Activated CD4-positive, alpha-beta T cell treated with anti-CD3 and anti-CD28 coated beads, Interleukin-2, amount 10 ng/mL, durations not matched to agents 7 days and 5 days (primary cell): Measurements from ENCODE around the gene ACP2. TPM values are rescaled to one million over a fixed set of nuclear protein-coding genes. Genes with fewer than 3 reads are reported as not detected.
A peak's percentile ranks its signal among the peaks of the same experiment; 100 is the strongest.

Experiments
- CTCF ChIA-PET: fragments of 350-600 bp; sonication (Branson Sonifier 250); formaldehyde crosslinking; loops from one replicate; lab custom pipeline; 2021; ENCODE audit warnings: antibody characterized with exemption; lab: Charles Lee
- POLR2A ChIA-PET: fragments of 350-600 bp; sonication (Branson Sonifier 250); formaldehyde crosslinking; loops from one replicate; lab custom pipeline; 2021; ENCODE audit warnings: antibody characterized with exemption; lab: Charles Lee
- DNase-seq: peaks from one replicate; pipeline ENCODE4 v3.0.0-alpha.2; 2020
- H3K27ac Mint-ChIP-seq: one replicate; pipeline ENCODE4 v1.8.0; 2021; ENCODE audit warnings: mild to moderate bottlenecking, moderate library complexity, mixed read lengths
- H3K27me3 Mint-ChIP-seq: one replicate; pipeline ENCODE4 v1.8.0; 2021; ENCODE audit warnings: mixed read lengths
- H3K36me3 Mint-ChIP-seq: one replicate; pipeline ENCODE4 v1.8.0; 2021; ENCODE audit warnings: low read depth, mixed read lengths
- H3K4me1 Mint-ChIP-seq: one replicate; pipeline ENCODE4 v1.8.0; 2021; ENCODE audit warnings: mixed read lengths
- H3K4me3 Mint-ChIP-seq: one replicate; pipeline ENCODE4 v1.8.0; 2021; ENCODE audit warnings: mild to moderate bottlenecking, moderate library complexity, mixed read lengths
- H3K9me3 Mint-ChIP-seq: one replicate; pipeline ENCODE4 v1.8.0; 2021; ENCODE audit warnings: mixed read lengths
- total RNA-seq, 2 experiments: library from RNA; stranded (reverse); gene quantifications; one replicate each; pipeline ENCODE4 v1.2.3, GENCODE V29; 2021

ACP2 gene
- total RNA-seq, 2 experiments from 2014 or later, result 28.0 to 31.7 TPM

DNA sequence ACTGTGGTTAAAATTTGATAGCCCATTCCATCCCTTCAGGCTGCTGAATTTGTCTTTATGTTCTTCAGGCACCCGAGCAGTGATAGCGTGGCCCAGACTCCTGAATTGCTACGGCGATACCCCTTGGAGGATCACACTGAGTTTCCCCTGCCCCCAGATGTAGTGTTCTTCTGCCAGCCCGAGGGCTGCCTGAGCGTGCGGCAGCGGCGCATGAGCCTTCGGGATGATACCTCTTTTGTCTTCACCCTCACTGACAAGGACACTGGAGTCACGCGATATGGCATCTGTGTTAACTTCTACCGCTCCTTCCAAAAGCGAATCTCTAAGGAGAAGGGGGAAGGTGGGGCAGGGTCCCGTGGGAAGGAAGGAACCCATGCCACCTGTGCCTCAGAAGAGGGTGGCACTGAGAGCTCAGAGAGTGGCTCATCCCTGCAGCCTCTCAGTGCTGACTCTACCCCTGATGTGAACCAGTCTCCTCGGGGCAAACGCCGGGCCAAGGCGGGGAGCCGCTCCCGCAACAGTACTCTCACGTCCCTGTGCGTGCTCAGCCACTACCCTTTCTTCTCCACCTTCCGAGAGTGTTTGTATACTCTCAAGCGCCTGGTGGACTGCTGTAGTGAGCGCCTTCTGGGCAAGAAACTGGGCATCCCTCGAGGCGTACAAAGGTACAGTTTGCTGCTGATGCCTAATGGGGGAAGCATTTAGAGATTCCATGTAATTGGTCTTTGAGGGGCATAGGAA is 26.1 kb upstream of the ACP2 start:
- H3K27me3 Mint-ChIP-seq, result no peaks in the 10 kb centered on the region
- peaks cover 49% of the 10 kb centered on the region for H3K36me3 Mint-ChIP-seq
- peaks cover 29% of the 10 kb centered on the region for H3K4me1 Mint-ChIP-seq
- H3K9me3 Mint-ChIP-seq, result no peaks in the 10 kb centered on the region
- ChIA-PET CTCF (interaction anchor here (0.6 to 2.1 kb wide), 5 partner anchors 15 to 97 kb away, joined by 3 to 10 read pairs (median 4); no protein-coding TSS in a partner anchor), POLR2A (no interaction called here)
- no peak overlapping the region for H3K4me3 Mint-ChIP-seq
- H3K27ac Mint-ChIP-seq, result no peak overlapping the region
- no peak for DNase-seq

DNA sequence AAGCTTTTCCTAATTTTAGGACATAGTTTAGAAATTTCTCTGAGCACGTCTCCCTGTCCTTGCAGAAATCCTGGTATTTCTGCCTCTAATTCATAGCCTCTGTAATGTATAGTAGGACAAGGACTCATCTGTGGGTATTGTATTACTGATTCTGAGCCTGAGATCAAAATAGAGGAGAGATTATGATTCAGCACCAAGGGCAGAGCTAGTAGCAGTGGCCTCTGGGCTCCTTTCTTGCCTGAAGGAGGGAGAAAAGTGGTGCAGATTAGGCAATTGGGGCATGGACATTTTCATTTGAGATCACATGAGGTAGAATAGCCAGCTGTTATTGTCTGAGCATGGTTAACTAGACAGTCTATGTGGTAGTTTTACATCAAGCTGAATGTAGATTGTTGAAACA is 24.1 kb upstream of the ACP2 start:
- POLR2A ChIA-PET, result interaction anchor here (0.6 kb wide), 1 partner anchor 740 kb away, joined by 4 read pairs; no protein-coding TSS in a partner anchor
- Mint-ChIP-seq H3K36me3 (peaks cover 37% of the 10 kb centered on the region), H3K27me3 (no peaks in the 10 kb centered on the region), H3K4me1 (peaks cover 45% of the 10 kb centered on the region), H3K27ac (no peak overlapping the region), H3K9me3 (no peaks in the 10 kb centered on the region), H3K4me3 (no peak overlapping the region)
- CTCF ChIA-PET, result interaction anchor here (0.6 to 2.8 kb wide), 6 partner anchors 13 to 139 kb away, joined by 3 to 9 read pairs (median 3); partner anchors contain the start of gene NR1H3
- DNase-seq, result no peak

DNA sequence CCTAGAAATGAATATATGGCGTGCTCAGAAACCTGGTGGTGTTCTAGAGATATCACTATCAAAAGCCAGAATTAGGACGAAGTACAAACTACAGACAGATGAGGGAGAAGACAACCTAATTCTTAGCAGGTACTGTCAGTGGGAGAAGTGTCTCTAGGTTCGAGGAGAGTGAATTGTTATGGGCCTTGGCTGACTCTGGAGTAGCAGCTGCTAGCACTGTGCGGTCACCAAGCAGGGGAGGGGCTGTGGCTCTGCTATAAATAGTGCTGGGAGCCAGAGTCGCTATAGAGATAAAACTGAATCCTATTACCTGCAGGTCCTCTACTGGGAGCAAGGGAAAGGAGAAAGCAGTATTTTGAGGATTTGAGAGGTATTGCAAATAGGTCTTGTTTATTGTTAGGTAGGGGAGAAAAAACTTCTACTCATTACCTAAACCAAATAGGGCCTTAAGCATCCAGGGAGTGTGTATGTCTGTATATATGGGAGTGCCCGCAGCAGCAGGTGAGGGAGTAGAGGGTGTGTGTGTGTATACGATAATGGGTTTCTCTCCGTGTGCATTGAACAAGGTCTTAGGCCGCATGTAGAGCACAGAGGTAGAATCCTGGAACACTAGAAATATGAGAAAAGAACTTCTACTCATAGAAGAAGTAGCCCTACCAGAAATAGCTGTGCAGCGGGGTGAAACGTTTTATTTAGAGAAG is 23.5 kb upstream of the ACP2 start:
- CTCF ChIA-PET, result interaction anchor here (0.8 to 2.8 kb wide), 6 partner anchors 14 to 140 kb away, joined by 3 to 9 read pairs (median 5); partner anchors contain the start of gene NR1H3
- Mint-ChIP-seq H3K9me3 (no peaks in the 10 kb centered on the region), H3K27ac (peak overlapping the region; percentile 3), H3K4me1 (peaks cover 49% of the 10 kb centered on the region), H3K27me3 (no peaks in the 10 kb centered on the region), H3K36me3 (peaks cover 34% of the 10 kb centered on the region), H3K4me3 (peak overlapping the region; percentile 81)
- no peak for DNase-seq
- POLR2A ChIA-PET, result no interaction called here

DNA sequence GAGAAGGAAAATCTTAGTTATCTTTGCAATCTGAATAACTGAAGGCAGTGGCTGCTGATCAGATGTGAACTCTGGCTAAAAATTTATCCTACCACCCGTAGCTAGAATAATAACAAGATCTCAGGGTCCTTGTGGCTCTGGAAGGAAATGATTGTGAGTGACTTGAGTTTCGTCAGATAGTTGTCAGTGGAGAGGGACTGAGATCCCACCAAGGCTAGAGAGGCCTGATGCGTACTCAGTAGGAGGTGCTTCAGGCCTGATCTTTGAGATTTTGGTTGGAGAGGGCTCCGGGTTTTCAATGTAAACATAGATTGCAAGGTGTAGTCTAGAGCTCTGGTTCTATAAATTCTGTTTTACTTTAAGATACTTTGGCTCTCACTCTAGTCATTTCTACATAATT is 22.7 kb upstream of the ACP2 start:
- Mint-ChIP-seq H3K27ac (peak overlapping the region; percentile 84), H3K9me3 (no peaks in the 10 kb centered on the region), H3K27me3 (no peaks in the 10 kb centered on the region), H3K4me1 (peaks cover 52% of the 10 kb centered on the region), H3K4me3 (peak overlapping the region; percentile 81), H3K36me3 (peaks cover 26% of the 10 kb centered on the region)
- POLR2A ChIA-PET, result interaction anchor here (0.6 to 1.1 kb wide), 3 partner anchors 29 to 57 kb away, joined by 3 to 4 read pairs (median 3); partner anchors contain the start of gene DDB2
- CTCF ChIA-PET, result interaction anchor here (0.6 to 2.8 kb wide), 6 partner anchors 12 to 284 kb away, joined by 3 to 9 read pairs (median 4); no protein-coding TSS in a partner anchor
- no peak for DNase-seq

DNA sequence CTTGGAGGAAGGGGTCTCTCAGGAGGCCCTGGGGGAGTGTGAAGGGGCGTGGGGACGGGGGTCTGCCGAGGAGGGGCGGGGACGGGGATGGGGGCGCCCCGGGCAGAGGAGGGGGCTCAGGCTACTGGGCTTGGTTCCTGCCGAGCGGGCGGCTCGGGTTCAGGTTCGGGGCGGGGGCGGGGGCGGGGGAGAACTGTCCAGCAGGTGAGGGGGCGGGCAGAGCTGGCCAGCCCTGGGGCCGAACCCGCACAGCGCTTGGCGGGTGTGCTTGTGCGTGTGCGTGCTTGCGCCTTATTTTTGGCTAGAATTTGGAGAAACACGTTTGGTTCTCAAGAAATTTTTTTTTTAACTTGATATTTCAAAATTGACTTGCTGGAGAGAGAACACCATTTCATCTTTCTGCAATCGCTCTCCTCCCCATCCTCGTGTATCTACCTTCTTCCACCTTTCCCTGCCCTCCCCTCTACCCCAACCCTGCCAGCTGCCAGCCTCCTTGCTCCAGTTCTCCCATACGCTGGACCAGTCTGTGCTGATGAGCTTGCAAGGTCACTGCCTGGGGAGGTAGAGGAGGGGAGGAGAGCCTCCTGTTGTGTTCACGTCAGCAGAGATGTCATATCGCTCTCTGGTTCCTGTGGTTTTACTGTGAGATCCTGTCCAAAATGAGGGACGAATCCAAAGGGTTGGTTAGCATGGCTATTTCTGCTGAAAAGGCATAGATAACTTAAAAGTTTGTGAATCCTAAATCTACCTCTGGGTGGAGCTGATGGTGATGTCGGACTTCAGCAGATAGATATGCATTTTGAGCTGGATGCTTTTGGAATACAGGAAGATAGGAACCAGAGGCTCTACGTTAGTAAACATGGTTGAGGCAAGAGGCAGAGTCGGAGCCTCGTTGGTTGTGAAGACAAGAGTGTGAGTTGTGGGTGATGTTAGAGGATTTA is 22.0 kb upstream of the ACP2 start:
- H3K36me3 Mint-ChIP-seq, result peaks cover 19% of the 10 kb centered on the region
- H3K4me1 Mint-ChIP-seq, result peaks cover 58% of the 10 kb centered on the region
- H3K27ac Mint-ChIP-seq, result peak overlapping the region; percentile 84
- H3K27me3 Mint-ChIP-seq, result no peaks in the 10 kb centered on the region
- H3K4me3 Mint-ChIP-seq, result peak overlapping the region; percentile 81
- ChIA-PET POLR2A (interaction anchor here (0.6 to 1.1 kb wide), 3 partner anchors 29 to 56 kb away, joined by 3 to 4 read pairs (median 3); partner anchors contain the start of gene DDB2), CTCF (interaction anchor here (0.6 to 2.8 kb wide), 6 partner anchors 11 to 285 kb away, joined by 3 to 9 read pairs (median 4); no protein-coding TSS in a partner anchor)
- H3K9me3 Mint-ChIP-seq, result no peaks in the 10 kb centered on the region
- peak; percentile 43 for DNase-seq

DNA sequence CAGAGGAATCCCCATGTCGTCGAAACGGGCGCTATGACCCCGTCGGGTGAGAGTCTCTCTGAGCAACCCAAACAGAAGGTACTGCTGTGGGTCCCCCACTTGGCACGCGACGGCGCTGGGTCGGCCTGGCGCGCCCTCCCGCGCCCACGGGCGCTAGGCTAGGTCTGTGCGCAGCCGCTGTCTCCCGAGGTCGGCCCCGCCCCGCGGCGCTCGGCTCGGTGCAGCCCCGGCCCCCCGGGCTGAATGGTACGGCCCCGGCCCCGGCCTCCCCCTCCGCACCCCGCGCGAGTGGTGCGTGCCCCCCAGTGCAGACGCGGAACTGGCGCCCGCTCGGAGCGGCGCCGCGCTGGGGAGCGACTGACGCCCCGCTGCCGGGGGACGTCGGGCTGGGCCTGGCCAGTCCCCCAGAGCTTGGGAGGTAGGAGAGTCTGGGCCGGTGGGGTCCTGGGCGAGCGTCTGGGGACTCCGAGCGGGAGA is 21.3 kb upstream of the ACP2 start, which contains the start of gene MADD:
MADD (plus strand) TSS at position 305 of the 477 bp plus-strand sequence.
- ChIA-PET POLR2A (no interaction called here), CTCF (interaction anchor here (0.9 kb wide), 1 partner anchor 58 kb away, joined by 3 read pairs; no protein-coding TSS in a partner anchor)
- DNase-seq, result peak; percentile 87
- peaks cover 64% of the 10 kb centered on the region for H3K4me1 Mint-ChIP-seq
- H3K27ac Mint-ChIP-seq, result peak within 1 kb of the TSS; percentile 99
- no peaks in the 10 kb centered on the region for H3K9me3 Mint-ChIP-seq
- peaks cover 20% of the 10 kb centered on the region for H3K36me3 Mint-ChIP-seq
- H3K27me3 Mint-ChIP-seq, result no peaks in the 10 kb centered on the region
- H3K4me3 Mint-ChIP-seq, result peak within 1 kb of the TSS; percentile 81

DNA sequence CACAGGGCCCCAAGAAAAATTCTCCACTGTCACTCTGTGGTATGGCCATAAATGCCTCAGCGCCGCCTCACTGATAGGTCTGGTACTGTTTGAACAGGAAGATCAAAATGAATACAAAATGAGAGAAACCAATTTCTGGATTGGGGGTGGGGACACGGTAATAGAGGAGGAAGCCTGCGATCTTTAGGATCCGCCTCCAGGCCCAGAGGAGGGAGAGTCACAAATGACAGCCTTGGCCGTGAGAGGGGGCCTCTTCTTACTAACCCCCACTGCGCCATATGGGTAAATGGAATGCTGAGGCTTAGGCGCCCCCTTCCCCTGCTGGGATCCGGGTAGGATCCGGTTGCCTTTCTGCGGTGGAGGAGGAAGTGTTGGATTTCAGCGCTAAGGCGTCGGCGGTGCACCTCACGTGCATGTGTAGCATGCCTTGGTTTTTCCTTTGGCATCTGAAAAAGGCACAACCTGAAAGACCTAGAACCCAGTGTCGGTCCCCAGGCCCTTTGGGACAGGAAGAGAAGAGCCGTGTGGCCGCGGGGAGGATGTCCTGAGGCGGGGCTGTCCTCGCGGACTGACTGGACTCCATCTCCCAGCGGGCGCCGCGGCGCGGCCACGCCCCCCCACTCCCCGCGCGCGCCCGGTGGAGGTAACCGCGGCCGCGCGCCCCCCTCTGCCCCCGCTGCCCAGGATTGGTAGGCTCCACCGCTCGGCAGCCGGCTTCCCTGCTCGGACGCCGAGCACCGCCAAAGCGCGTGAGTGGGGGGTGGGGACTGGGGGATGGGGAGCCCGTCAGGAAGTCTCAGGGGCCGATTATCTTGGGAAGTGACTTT is 20.6 kb upstream of the ACP2 start:
- peaks cover 70% of the 10 kb centered on the region for H3K4me1 Mint-ChIP-seq
- H3K9me3 Mint-ChIP-seq, result no peaks in the 10 kb centered on the region
- peak; percentile 89 for DNase-seq
- H3K36me3 Mint-ChIP-seq, result peaks cover 14% of the 10 kb centered on the region
- CTCF ChIA-PET, result interaction anchor here (0.9 kb wide), 1 partner anchor 58 kb away, joined by 3 read pairs; no protein-coding TSS in a partner anchor
- peak overlapping the region; percentile 81 for H3K4me3 Mint-ChIP-seq
- H3K27ac Mint-ChIP-seq, result peak overlapping the region; percentile 99
- POLR2A ChIA-PET, result no interaction called here
- no peaks in the 10 kb centered on the region for H3K27me3 Mint-ChIP-seq

DNA sequence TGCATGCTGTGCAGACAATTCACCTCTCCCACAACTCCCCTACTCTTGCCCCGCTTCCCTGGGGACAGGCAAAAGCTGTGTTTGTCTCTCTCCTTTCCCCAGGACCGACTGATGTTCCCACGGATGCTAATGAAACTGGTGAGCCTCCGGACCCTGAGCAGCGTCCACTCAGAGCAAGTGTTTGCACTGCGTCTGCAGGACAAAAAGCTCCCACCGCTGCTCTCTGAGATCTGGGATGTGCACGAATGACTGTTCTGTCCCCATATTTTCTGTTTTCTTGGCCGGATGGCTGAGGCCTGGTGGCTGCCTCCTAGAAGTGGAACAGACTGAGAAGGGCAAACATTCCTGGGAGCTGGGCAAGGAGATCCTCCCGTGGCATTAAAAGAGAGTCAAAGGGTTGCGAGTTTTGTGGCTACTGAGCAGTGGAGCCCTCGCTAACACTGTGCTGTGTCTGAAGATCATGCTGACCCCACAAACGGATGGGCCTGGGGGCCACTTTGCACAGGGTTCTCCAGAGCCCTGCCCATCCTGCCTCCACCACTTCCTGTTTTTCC is 19.9 kb upstream of the ACP2 start:
- Mint-ChIP-seq H3K36me3 (peaks cover 7% of the 10 kb centered on the region), H3K4me1 (peaks cover 66% of the 10 kb centered on the region), H3K27me3 (no peaks in the 10 kb centered on the region), H3K4me3 (peak overlapping the region; percentile 81), H3K9me3 (no peaks in the 10 kb centered on the region), H3K27ac (peak overlapping the region; percentile 99)
- POLR2A ChIA-PET, result no interaction called here
- peak; percentile 15 for DNase-seq
- CTCF ChIA-PET, result interaction anchor here (0.8 to 1.0 kb wide), 3 partner anchors 9 to 41 kb away, joined by 3 to 4 read pairs (median 4); no protein-coding TSS in a partner anchor

DNA sequence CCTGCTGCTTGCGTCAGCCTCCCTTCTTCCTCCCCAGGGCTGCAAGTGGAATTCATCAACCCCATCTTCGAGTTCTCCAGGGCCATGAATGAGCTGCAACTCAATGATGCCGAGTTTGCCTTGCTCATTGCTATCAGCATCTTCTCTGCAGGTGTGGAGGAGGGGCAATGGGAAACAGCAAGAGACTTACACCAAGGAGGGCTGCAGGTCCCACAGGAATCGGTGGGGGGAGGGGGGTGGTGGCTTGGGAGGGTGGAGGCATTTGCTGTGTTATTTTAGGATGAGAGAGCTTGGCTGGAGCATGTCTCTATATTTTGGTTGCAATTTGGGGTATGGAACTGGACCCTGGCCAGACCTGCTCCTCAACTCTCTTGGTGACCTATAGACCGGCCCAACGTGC is 19.3 kb upstream of the ACP2 start:
- peak overlapping the region; percentile 81 for H3K4me3 Mint-ChIP-seq
- POLR2A ChIA-PET, result no interaction called here
- CTCF ChIA-PET, result interaction anchor here (0.8 to 1.0 kb wide), 3 partner anchors 8 to 40 kb away, joined by 3 to 4 read pairs (median 4); no protein-coding TSS in a partner anchor
- H3K27me3 Mint-ChIP-seq, result no peaks in the 10 kb centered on the region
- H3K4me1 Mint-ChIP-seq, result peaks cover 63% of the 10 kb centered on the region
- peaks cover 4% of the 10 kb centered on the region for H3K36me3 Mint-ChIP-seq
- H3K9me3 Mint-ChIP-seq, result no peaks in the 10 kb centered on the region
- no peak for DNase-seq
- H3K27ac Mint-ChIP-seq, result peak overlapping the region; percentile 99

DNA sequence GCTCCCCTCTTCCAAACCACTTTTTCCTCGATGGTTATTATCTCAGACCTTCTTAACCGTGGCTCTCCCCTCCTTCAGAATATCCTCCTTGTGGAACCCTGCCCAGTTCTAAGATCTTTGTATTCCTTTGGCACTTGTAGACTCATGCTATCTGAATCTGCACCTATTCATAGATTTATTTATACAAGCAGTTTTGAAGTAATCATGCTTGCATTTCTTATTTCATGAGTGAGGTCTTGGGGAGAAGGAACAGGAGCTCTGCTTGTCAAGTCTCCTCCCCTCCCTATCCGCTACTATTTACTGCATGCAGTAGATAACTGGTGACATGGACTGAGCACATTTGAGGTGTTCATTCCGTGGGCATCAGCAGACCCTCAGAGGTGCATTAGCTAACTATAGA is 15.9 kb upstream of the ACP2 start:
- no peaks in the 10 kb centered on the region for H3K27me3 Mint-ChIP-seq
- H3K27ac Mint-ChIP-seq, result peak overlapping the region; percentile 86
- H3K4me3 Mint-ChIP-seq, result no peak overlapping the region
- POLR2A ChIA-PET, result interaction anchor here (1.5 kb wide), 1 partner anchor 16 kb away, joined by 4 read pairs; the partner anchor contains the start of gene ACP2
- no peaks in the 10 kb centered on the region for H3K9me3 Mint-ChIP-seq
- no peak for DNase-seq
- peaks cover 4% of the 10 kb centered on the region for H3K36me3 Mint-ChIP-seq
- peaks cover 49% of the 10 kb centered on the region for H3K4me1 Mint-ChIP-seq
- CTCF ChIA-PET, result interaction anchor here (1.1 to 2.4 kb wide), 3 partner anchors 16 to 144 kb away, joined by 3 to 10 read pairs (median 4); partner anchors contain the start of genes ACP2 and SLC39A13
